DMS79 (cell line): Measurements from ENCODE around the gene MTFP1.
"Not testable (repeated sequence)": the region's sequence is repeated elsewhere in the genome, so short reads cannot be mapped to it uniquely, and the experiment has no call there.

Source experiments
- DNase-seq: peaks from one replicate; lab custom pipeline; 2025; lab: John Stamatoyannopoulos, UW

The MTFP1 gene

DNA sequence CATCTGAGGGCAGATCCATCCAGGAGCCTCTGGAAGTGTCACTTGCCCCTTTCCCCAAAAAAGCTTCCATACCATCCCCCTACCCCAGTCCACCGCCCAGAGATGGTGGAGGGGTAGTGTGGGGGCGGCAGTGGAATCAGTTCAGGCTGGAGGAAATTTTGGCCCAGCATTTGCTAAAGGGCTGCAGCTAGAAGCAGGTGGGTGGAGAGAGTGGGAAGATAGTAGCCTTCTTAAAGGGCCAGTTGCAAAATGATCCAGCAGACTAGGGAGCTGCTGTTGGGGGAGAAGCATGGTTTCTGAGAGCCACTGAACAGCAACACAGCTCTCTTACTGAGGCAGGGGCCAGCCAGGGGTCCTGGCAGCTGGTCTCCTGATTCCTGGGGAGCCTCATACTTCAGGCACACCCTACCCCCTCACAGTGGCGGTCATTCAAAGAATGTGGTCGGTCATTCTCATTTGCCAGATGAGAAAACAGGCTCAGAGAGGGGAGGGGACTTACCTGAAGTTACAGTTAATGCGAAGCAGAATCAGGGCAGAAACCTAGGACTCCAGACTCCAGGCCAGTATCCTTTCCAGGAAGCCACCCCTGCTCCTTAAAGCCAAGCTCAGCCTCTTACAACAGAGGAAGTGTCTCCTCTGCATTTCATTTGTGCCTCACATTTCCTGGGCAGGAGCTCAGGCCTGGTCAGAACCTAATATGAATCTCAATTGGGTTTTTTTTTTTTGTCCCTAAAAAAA is 23.4 kb upstream of the MTFP1 start:
- DNase-seq, result no peak

GRCh38 chr22:30402766-30403104 is 22.8 kb upstream of the MTFP1 start:
- not testable (repeated sequence) for DNase-seq

DNA sequence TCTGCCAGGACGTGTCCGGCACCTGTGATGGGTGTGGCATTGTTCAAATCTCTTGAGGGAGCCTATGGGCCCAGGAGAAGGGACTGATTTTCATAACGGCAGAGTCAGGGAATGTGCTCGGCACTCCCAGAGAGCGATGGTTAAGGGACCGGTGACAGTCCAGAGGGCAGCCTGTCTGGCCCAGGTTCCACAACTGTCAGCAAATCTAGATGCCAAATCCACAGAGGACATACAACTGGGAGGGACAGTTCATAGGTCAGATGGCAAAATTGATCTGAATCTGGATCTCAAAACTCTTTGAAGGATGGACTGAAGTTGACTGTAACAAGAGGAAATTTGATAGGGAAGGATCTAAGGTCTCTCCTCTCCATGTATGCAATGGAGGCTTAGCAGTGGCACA is 21.3 kb upstream of the MTFP1 start:
- DNase-seq, result no peak

GRCh38 chr22:30405731-30406130 is 19.8 kb upstream of the MTFP1 start:
- DNase-seq, result no peak

DNA sequence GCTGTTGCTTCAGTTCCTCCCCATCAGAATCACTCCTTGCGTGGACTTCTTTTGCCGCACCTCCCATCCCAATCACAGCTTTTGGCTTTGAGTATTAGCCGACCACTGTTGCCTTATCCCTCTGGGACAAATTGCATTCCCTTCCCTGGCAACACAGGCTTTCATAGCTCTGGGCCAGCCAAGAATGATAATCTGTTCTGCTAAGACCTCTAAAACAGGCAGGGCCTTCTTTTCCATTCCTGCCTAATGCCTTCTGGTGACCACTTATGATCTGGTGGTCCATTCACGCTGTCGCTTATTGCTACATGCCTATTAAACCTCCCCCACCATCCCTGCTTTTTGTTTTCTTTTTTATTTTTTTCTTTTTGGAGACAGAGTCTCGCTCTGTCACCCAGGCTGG is 19.2 kb upstream of the MTFP1 start:
- DNase-seq, result no peak

DNA sequence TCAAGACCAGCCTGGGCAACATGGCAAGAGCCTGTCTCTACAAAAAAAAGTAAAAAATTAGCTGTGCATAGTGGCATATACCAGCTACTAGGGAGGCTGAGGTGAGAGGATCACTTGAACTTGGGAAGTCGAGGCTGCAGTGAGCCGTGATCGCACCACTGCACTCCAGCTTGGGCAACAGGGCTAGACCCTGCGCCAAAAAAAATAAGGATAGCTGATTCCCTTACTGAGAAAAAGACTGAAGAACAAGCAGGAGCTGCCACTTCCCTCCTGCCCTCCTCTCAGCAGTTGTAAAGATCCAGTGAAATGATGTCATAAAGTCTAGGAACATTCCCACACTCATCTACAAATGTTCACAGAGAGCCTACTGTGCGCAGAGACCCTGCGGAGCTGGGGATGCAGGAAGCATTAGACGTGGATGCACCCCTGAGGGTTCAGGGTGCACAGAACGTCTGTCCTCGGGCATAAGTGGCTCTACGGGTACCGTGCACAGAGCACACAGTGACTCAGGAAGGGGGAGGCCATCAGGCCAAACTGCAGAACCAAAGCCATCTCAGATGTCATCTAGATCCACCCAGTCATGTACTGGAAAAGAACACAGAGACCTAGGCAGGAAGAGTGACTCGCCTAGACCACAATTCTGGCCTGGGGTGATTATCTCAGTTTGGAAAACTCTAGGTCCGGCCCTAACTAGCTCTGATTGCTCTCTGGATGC is 17.0 kb upstream of the MTFP1 start:
- DNase-seq, result no peak

DNA sequence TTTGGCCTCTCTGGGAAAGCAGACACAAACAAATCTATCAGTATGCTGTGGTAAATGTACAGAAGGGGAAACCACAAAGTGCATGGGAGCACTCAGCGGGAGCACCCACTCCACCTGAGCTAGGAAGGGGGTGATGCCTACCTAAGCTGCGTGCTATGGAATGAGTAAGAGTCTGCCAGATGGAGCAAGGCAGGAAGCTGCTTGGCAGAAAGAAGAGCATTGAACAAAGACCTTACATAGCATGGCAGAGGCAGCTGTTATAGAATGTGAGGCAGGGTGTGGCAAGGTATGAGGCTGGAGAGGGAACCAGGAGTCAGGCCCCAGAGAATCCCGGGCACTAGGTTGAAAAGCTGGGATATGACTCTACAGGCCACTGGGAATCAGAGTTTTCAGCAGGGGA is 13.8 kb upstream of the MTFP1 start:
- no peak for DNase-seq

DNA sequence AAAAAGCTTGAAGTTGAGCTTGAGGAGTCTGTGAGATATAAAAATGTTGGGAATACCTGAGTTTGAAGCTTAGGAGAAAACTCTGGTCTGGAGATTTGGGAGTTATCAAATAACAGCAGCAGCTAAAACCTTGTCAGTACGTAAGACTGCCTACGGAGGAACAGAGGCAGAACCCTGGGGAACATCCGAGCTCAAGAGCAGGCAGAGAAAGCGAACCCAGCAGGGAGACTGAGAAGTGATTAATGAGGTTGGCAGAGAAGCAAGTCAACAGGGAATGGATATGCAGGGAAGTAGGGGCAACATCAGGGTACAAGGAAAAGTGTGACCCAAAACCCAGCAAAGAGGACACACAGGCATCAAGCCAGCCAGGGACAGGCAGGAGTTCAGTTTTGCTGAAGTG is 12.6 kb upstream of the MTFP1 start:
- no peak for DNase-seq

- no peak for DNase-seq
Observed at GRCh38 chr22:30413745-30414524, 11.6 kb upstream of the MTFP1 start.

GRCh38 chr22:30414525-30415047 is 11.0 kb upstream of the MTFP1 start:
- no peak for DNase-seq

GRCh38 chr22:30416403-30416802 is 9.2 kb upstream of the MTFP1 start:
- no peak for DNase-seq

DNA sequence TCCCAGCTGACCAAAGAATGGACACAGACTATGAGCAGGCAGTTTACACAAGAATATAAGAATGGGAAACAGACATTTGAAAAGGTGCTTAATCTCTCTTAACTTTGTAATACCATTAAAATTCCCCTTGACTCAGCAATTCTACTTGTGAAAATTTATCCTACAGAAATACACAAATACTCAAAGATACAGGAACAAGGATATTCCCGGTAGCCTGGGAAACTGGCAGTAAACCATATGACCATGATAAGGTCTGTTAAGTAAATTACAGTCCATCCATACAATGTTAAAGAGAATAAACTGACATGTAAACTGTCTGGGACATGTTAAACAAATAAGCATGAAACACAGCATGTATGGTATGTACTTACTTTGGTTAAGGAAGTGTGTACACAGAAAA is 8.7 kb upstream of the MTFP1 start:
- DNase-seq, result no peak

DNA sequence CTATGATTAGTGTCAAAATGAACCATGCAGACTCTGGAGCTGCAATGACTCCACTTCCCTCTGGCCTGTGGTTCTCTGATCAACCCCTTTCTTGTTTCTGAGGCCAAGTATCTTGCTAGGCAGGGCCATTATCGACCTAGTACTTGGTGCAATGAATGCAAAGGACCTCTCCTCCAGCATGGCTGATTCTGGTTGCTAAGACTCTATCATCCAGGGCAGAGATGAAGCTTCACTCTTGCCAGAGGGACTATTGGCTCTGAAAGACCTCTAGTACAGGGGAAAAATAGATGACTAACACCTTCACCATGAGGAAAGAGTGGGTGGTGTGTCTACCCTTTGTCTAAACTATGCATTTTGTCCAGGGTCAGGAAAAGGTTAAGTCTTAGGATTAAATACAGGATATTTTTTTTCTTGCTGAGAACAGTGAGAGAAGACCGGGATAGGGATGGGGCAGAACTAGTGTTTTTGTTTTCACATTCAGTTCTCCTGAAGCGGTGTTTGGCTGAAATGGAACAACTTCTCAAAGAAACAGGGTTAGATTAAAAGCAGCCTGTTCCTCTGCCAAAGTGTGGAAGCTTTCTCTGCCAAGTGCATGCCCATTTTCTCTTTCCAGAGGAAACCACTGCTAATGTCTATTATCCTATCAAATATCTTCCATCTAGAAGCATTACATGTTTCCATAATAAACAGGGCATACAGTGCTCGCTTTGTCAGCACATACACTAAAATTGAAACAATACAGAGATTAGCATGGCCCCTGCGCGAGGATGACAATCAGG is 5.0 kb upstream of the MTFP1 start:
- no peak for DNase-seq

- no peak for DNase-seq
Observed at GRCh38 chr22:30421695-30422480, 3.7 kb upstream of the MTFP1 start.

- no peak for DNase-seq
Observed at GRCh38 chr22:30422481-30423300, 2.9 kb upstream of the MTFP1 start.

GRCh38 chr22:30423301-30423958 is 2.1 kb upstream of the MTFP1 start:
- DNase-seq, result no peak

- peak; percentile 95 for DNase-seq
Observed at GRCh38 chr22:30423959-30424533, 1.5 kb upstream of the MTFP1 start.

DNA sequence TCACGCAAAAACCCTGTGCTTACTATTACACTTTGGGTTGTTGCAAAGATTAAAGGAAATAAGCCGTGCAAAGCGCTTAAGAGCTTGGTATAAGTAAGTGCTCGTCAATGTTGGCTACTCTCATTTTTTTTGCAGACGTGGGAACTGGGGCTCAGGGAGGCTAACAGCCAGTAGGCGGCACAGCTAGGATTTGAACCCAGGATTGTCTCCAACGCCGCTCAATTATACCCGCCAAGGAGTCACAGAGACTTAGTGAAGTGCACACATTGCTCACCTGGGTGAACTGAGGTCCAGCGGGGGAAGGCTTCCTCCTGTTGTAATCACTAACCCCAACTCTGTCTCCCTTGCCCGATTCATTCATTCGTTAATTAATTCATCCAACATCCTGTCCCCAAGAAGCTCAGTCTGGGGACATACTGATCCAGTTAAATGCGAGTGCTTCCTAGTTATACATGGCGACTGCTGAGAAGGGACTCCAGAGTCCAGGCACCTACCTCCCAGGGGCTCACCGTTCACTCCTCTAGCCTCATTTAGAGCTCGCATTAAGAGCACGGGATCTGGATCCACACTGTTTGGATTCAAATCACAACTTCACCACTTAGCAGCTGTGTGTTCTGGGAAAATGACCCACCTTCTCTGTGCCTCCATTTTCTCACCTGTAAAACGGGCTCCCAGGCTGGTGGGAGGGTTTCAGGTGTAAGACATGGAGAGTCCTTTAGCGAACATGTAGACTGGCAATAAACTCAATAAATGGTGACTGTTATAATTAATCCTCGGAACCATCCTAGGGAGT is 838 bp upstream of the MTFP1 start:
- DNase-seq, result no peak

DNA sequence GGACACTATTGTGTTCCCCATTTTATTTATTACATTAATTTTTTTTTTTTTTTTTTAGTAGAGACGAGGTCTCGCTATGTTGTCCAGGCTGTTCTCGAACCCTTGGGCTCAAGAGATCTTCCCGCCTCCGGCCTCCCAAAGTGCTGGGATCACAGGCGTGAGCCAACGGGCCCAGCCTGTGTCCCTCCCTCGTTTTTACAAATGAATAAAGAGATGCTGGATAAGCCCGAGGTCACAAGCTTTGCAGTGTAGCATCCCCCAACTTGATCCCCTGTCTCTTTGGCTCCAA is 297 bp upstream of the MTFP1 start:
- no peak for DNase-seq
